Activated B cell treated with CpG ODN at 0.5 μM for 24 hours (primary cell): ENCODE measurements around the gene KDM4C. TPM values are rescaled to one million over a fixed set of nuclear protein-coding genes. Genes with fewer than 3 reads are reported as not detected.

ENCODE experiments used
- ATAC-seq: fragments of 200-7000 bp; cut with Tn5 transposase; one replicate; pipeline ENCODE4 v1.10.0; 2021; ENCODE audit warnings: low read depth, mild to moderate bottlenecking, moderate library complexity
- CTCF ChIA-PET: fragments of 350-600 bp; sonication (Branson Sonifier 250); formaldehyde crosslinking; loops from one replicate; lab custom pipeline; 2021; ENCODE audit warnings: antibody characterized with exemption; lab: Charles Lee
- POLR2A ChIA-PET: fragments of 350-600 bp; sonication (Branson Sonifier 250); formaldehyde crosslinking; loops from one replicate; lab custom pipeline; 2021; ENCODE audit warnings: antibody characterized with exemption; lab: Charles Lee
- DNase-seq: peaks from one replicate; pipeline ENCODE4 v3.0.0; 2022
- H3K27ac Mint-ChIP-seq: one replicate; pipeline ENCODE4 v1.8.0; 2020; ENCODE audit warnings: mixed read lengths
- H3K27me3 Mint-ChIP-seq: one replicate; pipeline ENCODE4 v1.8.0; 2021; ENCODE audit warnings: mixed read lengths
- H3K36me3 Mint-ChIP-seq: one replicate; pipeline ENCODE4 v1.8.0; 2021; ENCODE audit warnings: low read depth, mixed read lengths
- H3K4me1 Mint-ChIP-seq: one replicate; pipeline ENCODE4 v1.8.0; 2021; ENCODE audit warnings: mixed read lengths
- H3K4me3 Mint-ChIP-seq: one replicate; pipeline ENCODE4 v1.8.0; 2020; ENCODE audit warnings: mild to moderate bottlenecking, mixed read lengths
- H3K9me3 Mint-ChIP-seq: one replicate; pipeline ENCODE4 v1.8.0; 2020; ENCODE audit warnings: mixed read lengths
- CTCF ChIP-seq: fragments of 200-600 bp; IDR thresholded peaks from one replicate; pipeline ENCODE4 v1.8.0; 2022; ENCODE audit warnings: antibody characterized with exemption, mild to moderate bottlenecking
- intact Hi-C: fragments of 100-400 bp; cut with micrococcal nuclease; formaldehyde crosslinking; loops from one replicate; pipeline ENCODE4 v1.15.1; 2024
- total RNA-seq: library from RNA; stranded (reverse); gene quantifications from 2 replicates; pipeline ENCODE4 v1.2.3, GENCODE V29; 2022

The KDM4C gene
- total RNA-seq, 1 donor from 2014 or later, result 113 TPM

GRCh38 chr9:6936103-6936502, 178.3 kb downstream of the KDM4C start:
- Mint-ChIP-seq H3K27me3 (no peaks in the 10 kb centered on the region), H3K27ac (no peak overlapping the region), H3K4me3 (no peak overlapping the region), H3K4me1 (peaks cover 40% of the 10 kb centered on the region), H3K36me3 (peaks cover 32% of the 10 kb centered on the region), H3K9me3 (no peaks in the 10 kb centered on the region)
- DNase-seq, result no peak
- no peak for ATAC-seq
- ChIA-PET CTCF (no interaction called here), POLR2A (no interaction called here)
- intact Hi-C loops, result loop anchor here (2.0 kb wide), 1 partner anchor 19 kb away; no protein-coding TSS in a partner anchor
- no peak for TF ChIP-seq CTCF

GRCh38 chr9:6937209-6937608, 179.4 kb downstream of the KDM4C start:
- no peak for ATAC-seq
- peaks cover 37% of the 10 kb centered on the region for H3K36me3 Mint-ChIP-seq
- H3K4me1 Mint-ChIP-seq, result peaks cover 32% of the 10 kb centered on the region

GRCh38 chr9:6938447-6938846, 180.7 kb downstream of the KDM4C start:
- intact Hi-C loops, result no loop called here
- Mint-ChIP-seq H3K9me3 (no peaks in the 10 kb centered on the region), H3K27me3 (no peaks in the 10 kb centered on the region), H3K4me3 (no peak overlapping the region), H3K36me3 (peaks cover 44% of the 10 kb centered on the region), H3K4me1 (peaks cover 23% of the 10 kb centered on the region), H3K27ac (no peak overlapping the region)
- ATAC-seq (no peak), DNase-seq (no peak)
- CTCF ChIA-PET, result interaction anchor here (1.1 kb wide), 1 partner anchor 111 kb away, joined by 3 read pairs; no protein-coding TSS in a partner anchor
- no peak for TF ChIP-seq CTCF
- POLR2A ChIA-PET, result no interaction called here

More at GRCh38 chr9:6937209-6937608, 179.4 kb downstream of the KDM4C start:
- ChIA-PET POLR2A (no interaction called here), CTCF (no interaction called here)
- TF ChIP-seq CTCF, result no peak
- no peak for DNase-seq
- intact Hi-C loops, result loop anchor here (2.0 kb wide), 1 partner anchor 18 kb away; no protein-coding TSS in a partner anchor
- Mint-ChIP-seq H3K4me3 (no peak overlapping the region), H3K27me3 (no peaks in the 10 kb centered on the region), H3K27ac (no peak overlapping the region), H3K9me3 (no peaks in the 10 kb centered on the region)

- Mint-ChIP-seq H3K36me3 (peaks cover 47% of the 10 kb centered on the region), H3K27me3 (no peaks in the 10 kb centered on the region)
Measured at GRCh38 chr9:6938873-6939272, 181.1 kb downstream of the KDM4C start.

GRCh38 chr9:6941501-6941900, 183.7 kb downstream of the KDM4C start:
- TF ChIP-seq CTCF, result no peak
- intact Hi-C loops, result no loop called here
- no peaks in the 10 kb centered on the region for H3K9me3 Mint-ChIP-seq
- H3K4me3 Mint-ChIP-seq, result no peak overlapping the region
- H3K27ac Mint-ChIP-seq, result no peak overlapping the region
- H3K4me1 Mint-ChIP-seq, result peaks cover 20% of the 10 kb centered on the region
- ChIA-PET CTCF (no interaction called here), POLR2A (no interaction called here)
- no peak for DNase-seq
- ATAC-seq, result no peak
- H3K27me3 Mint-ChIP-seq, result no peaks in the 10 kb centered on the region
- H3K36me3 Mint-ChIP-seq, result peaks cover 52% of the 10 kb centered on the region

More at GRCh38 chr9:6938873-6939272, 181.1 kb downstream of the KDM4C start:
- ChIA-PET POLR2A (interaction anchor here (0.7 kb wide), 1 partner anchor 10 kb away, joined by 4 read pairs; no protein-coding TSS in a partner anchor), CTCF (no interaction called here)
- Mint-ChIP-seq H3K9me3 (no peaks in the 10 kb centered on the region), H3K27ac (no peak overlapping the region), H3K4me3 (no peak overlapping the region), H3K4me1 (peaks cover 21% of the 10 kb centered on the region)
- no peak for TF ChIP-seq CTCF
- no peak for ATAC-seq
- DNase-seq, result no peak
- intact Hi-C loops, result no loop called here
